Suprapubic skin (tissue), 4 donors: Measurements from ENCODE around the gene TEX28. TPM values are rescaled to one million over a fixed set of nuclear protein-coding genes. Genes with fewer than 3 reads are reported as not detected.
"Not testable (repeated sequence)": the region's sequence is repeated elsewhere in the genome, so short reads cannot be mapped to it uniquely, and the experiment has no call there.

ENCODE experiments used
- DNase-seq, 2 donors: peaks; one replicate each; pipeline ENCODE4 v3.0.0-alpha.2; 2019; ENCODE audit warnings: low spot score in 2 of 2
- H3K27ac ChIP-seq: fragments of 200-600 bp; sonication (generic); one replicate; pipeline ENCODE4 v1.5.1; 2019
- H3K27me3 ChIP-seq: fragments of 200-600 bp; sonication (generic); one replicate; pipeline ENCODE4 v1.5.1; 2019
- H3K36me3 ChIP-seq: fragments of 200-600 bp; sonication (generic); one replicate; pipeline ENCODE4 v1.5.1; 2019
- H3K4me1 ChIP-seq: fragments of 200-600 bp; sonication (generic); one replicate; pipeline ENCODE4 v1.5.1; 2019
- H3K4me3 ChIP-seq: fragments of 200-600 bp; sonication (generic); one replicate; pipeline ENCODE4 v1.5.1; 2019; ENCODE audit warnings: mild to moderate bottlenecking
- H3K9me3 ChIP-seq: fragments of 200-600 bp; sonication (generic); one replicate; pipeline ENCODE4 v1.5.1; 2019
- EP300 ChIP-seq: sonication (generic); formaldehyde crosslinking; IDR thresholded peaks from one replicate; pipeline ENCODE4 v1.6.1; 2017; ENCODE audit warnings: antibody characterized with exemption
- POLR2A ChIP-seq, 2 donors: fragments of 450-650 bp; IDR thresholded peaks; one replicate each; pipeline ENCODE4 v1.6.1; 2017; ENCODE audit warnings: antibody characterized with exemption in 2 of 2, mild to moderate bottlenecking in 2 of 2, moderate library complexity in 2 of 2
- POLR2AphosphoS5 ChIP-seq, 3 donors: sonication (generic); formaldehyde crosslinking; IDR thresholded peaks; one replicate each; pipeline ENCODE4 v1.6.1; 2017; ENCODE audit warnings: antibody characterized with exemption in 3 of 3
- WGBS: methylation state at CpG from one replicate; pipeline ENCODE4 v1.1.5; 2018; 5-methylcytosine and 5-hydroxymethylcytosine counted together
- total RNA-seq, 4 donors: library from RNA; depleted of rRNA; stranded (reverse); fragments of >200 nt; gene quantifications; one replicate each; pipeline ENCODE4 v1.1.0, GENCODE V29; 2016
- TF ChIP-seq, protein P1 (sequence below), 2 donors: fragments of 200-600 bp in 1 of 2; fragments of 450-650 bp in 1 of 2; sonication (generic) in 1 of 2; IDR thresholded peaks; one replicate each; pipeline ENCODE4 v1.5.1; 2016 to 2019; ENCODE audit warnings: antibody characterized with exemption in 2 of 2, mild to moderate bottlenecking in 1 of 2, moderate library complexity in 1 of 2

Gene TEX28
- total RNA-seq, 4 donors from 2014 or later, result 3.3 TPM; not detected in 3

DNA sequence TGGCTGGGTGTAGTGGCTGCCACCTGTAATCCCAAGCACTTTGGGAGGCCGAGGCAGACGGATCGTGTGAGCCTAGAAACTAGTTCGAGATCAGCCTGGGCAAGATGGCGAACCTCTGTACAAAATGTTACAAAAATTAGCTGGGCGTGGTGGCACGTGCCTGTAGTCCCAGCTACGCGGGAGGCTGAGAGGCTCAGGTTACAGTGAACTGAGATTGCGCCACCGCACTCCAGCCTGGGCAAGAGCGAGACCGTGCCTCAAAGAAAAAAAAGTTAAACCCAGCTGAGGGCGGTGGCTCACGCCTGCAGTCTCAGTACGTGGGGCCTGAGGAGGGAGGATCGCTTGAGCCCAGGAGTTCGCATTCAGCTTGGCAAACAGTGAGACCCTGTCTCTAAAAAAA is 1.8 kb upstream of the TEX28 start:
- no peak for DNase-seq
- H3K27me3 ChIP-seq, result no peaks in the 10 kb centered on the region
- no peak overlapping the region for H3K4me3 ChIP-seq
- no peak for TF ChIP-seq POLR2A (IDR thresholded peaks at IDR 0.05)
- TF ChIP-seq, protein P1, sequence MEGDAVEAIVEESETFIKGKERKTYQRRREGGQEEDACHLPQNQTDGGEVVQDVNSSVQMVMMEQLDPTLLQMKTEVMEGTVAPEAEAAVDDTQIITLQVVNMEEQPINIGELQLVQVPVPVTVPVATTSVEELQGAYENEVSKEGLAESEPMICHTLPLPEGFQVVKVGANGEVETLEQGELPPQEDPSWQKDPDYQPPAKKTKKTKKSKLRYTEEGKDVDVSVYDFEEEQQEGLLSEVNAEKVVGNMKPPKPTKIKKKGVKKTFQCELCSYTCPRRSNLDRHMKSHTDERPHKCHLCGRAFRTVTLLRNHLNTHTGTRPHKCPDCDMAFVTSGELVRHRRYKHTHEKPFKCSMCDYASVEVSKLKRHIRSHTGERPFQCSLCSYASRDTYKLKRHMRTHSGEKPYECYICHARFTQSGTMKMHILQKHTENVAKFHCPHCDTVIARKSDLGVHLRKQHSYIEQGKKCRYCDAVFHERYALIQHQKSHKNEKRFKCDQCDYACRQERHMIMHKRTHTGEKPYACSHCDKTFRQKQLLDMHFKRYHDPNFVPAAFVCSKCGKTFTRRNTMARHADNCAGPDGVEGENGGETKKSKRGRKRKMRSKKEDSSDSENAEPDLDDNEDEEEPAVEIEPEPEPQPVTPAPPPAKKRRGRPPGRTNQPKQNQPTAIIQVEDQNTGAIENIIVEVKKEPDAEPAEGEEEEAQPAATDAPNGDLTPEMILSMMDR (IDR thresholded peaks at IDR 0.05), result no peak
- no peak for TF ChIP-seq POLR2AphosphoS5 (IDR thresholded peaks at IDR 0.05)
- TF ChIP-seq EP300, result no peak
- no peaks in the 10 kb centered on the region for H3K36me3 ChIP-seq
- H3K27ac ChIP-seq, result no peak overlapping the region
- H3K9me3 ChIP-seq, result no peaks in the 10 kb centered on the region
- 89% methylated on average over 18 of the region's 18 CpGs for WGBS
- no peaks in the 10 kb centered on the region for H3K4me1 ChIP-seq

DNA sequence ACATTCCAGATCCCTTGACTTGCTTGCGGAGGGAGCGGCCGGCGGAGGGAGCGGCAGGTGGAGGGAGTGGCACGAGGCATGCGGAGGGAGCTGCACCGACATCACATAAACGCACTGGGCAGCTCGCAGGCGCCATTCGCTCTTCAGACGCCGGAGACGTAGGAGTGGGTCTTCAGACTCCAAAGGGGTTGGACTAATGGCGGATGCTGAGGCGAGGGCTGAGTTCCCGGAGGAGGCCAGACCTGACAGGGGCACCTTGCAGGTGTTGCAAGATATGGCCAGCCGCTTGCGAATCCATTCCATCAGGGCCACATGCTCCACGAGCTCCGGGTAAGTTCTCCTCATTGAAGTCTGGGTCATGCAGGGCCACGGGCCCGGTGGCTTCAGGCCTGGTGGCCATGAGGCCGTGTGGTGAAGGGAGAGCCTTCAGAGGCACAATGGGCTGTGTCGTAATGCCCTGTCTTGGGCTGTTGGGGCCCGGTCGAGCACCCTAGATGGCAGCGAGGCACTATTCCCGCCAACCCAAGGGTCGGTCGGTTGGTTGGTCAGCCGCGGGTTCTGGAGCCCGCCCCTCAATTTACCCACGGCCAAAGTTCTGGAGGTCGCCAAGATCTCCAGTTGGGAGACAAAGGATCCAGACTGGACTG is 863 bp upstream of the TEX28 start, which contains the start of gene TKTL1:
Gene TKTL1, plus strand, starts transcription at position 132 of the 647 bp plus-strand sequence. Its CDS starts 65 bp downstream, at position 197.
- Histone ChIP-seq H3K36me3 (no peaks in the 10 kb centered on the region), H3K27ac (no peak within 1 kb of the TSS), H3K4me1 (no peaks in the 10 kb centered on the region), H3K27me3 (no peaks in the 10 kb centered on the region), H3K4me3 (no peak within 1 kb of the TSS), H3K9me3 (no peaks in the 10 kb centered on the region)
- WGBS, result 95% methylated on average over 25 of the region's 37 CpGs
- TF ChIP-seq EP300 (no peak), POLR2AphosphoS5 (IDR thresholded peaks at IDR 0.05) (no peak), POLR2A (IDR thresholded peaks at IDR 0.05) (no peak)
- TF ChIP-seq, protein P1 (IDR thresholded peaks at IDR 0.05), result no peak
- no peak for DNase-seq

DNA sequence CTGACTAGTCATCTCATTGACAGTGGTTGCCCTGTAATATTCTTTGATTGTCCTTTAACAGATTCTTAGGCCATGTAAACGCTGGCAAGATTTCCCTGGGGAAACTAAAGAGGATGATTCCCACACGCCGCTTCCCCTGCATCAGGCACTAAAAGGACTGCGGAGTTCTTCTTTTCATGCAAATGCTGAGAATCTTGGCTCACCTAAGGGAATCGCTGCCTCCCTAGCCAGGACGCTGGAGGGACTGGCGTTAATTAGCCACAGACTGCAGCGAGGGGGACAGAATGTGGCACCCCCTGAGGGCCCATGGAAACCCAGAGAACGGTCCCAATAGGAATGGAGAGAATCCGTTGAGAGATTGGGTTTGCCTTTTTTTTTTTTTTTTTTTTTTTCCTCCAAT is 8.5 kb downstream of the TEX28 start:
- not testable (repeated sequence) for H3K9me3 ChIP-seq, H3K27me3 ChIP-seq, H3K4me1 ChIP-seq, H3K36me3 ChIP-seq, H3K4me3 ChIP-seq, H3K27ac ChIP-seq, DNase-seq
- WGBS, result no CpG with 5 or more reads among the region's 10 CpGs

DNA sequence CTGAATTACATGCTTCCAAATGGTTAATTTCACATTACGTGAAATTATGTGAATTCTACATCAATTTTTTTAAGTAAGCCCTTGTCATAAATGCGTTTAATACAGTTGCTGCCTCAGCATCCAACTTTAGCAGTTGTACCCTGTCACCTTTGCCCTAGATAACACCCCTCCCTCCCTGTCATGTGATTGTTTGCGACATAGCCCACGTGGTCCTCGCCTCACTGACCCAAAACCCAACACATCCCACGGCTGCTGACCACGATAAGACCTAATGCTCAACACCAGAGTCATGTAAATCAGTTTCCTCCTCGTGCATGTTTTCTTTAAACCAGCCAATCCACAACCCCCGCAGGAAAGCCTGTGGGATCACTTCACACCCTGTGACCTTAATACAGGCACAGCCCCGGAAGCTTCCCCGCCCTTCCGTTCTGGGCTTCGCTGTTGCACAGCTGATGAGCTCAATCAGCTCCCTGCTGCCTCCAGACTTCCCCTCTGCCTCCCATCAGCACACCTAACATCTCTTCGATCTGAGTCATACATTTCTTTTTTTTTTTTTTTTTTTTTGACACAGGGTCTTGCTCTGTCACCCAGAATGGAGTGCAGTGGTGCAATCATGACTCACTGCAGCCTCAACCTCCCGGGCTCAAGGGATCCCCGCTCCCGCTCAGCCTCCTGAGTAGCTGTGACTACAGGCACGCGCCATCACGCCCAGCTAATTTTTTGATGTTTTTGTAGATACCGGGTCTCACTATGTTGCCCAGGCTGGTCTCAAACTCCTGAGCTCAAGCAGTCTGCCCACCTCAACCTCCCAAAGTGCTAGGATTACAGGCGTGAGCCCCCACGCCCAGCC is 10.2 kb downstream of the TEX28 start:
- no CpG with 5 or more reads among the region's 23 CpGs for WGBS
- not testable (repeated sequence) for DNase-seq, H3K27ac ChIP-seq, H3K4me3 ChIP-seq, H3K4me1 ChIP-seq, H3K9me3 ChIP-seq, H3K36me3 ChIP-seq, H3K27me3 ChIP-seq

DNA sequence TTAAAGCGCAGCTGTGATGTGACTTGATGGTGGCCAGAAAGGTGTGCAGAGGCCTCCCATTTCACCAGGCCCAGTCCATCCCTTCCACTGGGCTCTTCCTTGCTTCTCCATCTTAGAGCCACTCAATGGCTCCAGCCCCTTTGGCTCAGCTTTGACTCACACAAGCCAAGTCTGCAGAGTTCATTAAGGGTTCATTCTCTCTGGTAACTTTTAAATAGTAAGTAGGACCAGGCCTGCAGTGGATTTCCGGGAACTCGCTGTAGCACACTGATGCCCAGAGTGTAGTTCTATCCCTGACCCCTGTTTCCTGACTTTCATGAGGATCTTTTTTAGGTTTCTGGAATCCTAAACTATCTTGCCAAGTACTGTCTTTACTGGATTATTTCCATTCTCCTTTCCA is 25.7 kb downstream of the TEX28 start:
- not testable (repeated sequence) for H3K27me3 ChIP-seq, H3K9me3 ChIP-seq, H3K4me1 ChIP-seq, DNase-seq, H3K4me3 ChIP-seq, H3K36me3 ChIP-seq, H3K27ac ChIP-seq
- no CpG with 5 or more reads among the region's 3 CpGs for WGBS

DNA sequence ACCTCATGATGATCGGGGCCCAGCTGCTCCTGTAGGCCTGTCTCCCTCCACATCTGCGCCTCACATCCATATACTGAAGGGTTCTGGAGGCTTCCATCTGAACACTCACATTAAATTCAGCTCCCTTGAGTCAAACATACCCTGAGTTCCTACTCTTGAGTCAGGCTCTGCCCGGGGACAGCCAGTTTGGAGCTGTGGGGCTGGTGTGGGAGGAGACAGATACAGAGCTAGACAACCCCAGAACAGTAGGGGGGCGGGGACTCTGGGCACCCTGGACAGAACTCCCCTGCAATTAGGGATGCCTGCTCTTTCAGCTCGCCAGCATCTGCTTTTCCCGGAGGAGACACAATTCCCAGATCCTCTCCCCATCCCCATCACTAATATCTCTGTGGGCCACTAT is 31.9 kb downstream of the TEX28 start:
- H3K4me3 ChIP-seq, DNase-seq, H3K27ac ChIP-seq, H3K36me3 ChIP-seq, H3K27me3 ChIP-seq, H3K9me3 ChIP-seq, H3K4me1 ChIP-seq: not testable (repeated sequence)
- WGBS, result no CpG with 5 or more reads among the region's 6 CpGs

DNA sequence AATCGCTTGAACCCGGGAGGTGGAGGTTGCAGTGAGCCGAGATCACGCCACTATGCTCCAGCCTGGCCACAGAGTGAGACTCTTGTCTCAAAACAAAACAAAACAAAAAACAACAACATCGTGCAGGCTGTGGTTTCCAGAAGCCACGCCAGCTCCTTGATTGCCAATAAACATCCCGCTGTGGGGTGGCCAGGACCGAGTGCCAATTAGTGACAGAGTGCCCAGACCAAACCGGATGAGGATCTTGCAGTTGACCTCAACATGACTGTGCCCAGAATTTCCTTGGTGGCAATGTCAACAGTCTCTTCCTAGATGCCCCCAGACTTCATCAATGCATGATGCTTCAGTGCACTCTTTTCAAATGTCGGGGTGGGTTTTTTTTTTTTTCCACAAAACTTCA is 36.2 kb downstream of the TEX28 start:
- not testable (repeated sequence) for DNase-seq, H3K9me3 ChIP-seq, H3K36me3 ChIP-seq, H3K27me3 ChIP-seq, H3K4me1 ChIP-seq, H3K27ac ChIP-seq, H3K4me3 ChIP-seq
- WGBS, result no CpG with 5 or more reads among the region's 10 CpGs

DNA sequence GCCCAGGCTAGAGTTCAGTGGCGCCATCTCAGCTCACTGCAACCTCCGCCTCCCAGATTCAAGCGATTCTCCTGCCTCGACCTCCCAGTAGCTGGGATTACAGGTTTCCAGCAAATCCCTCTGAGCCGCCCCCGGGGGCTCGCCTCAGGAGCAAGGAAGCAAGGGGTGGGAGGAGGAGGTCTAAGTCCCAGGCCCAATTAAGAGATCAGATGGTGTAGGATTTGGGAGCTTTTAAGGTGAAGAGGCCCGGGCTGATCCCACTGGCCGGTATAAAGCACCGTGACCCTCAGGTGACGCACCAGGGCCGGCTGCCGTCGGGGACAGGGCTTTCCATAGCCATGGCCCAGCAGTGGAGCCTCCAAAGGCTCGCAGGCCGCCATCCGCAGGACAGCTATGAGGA is 37.6 kb downstream of the TEX28 start, which contains the start of gene OPN1MW3:
Gene OPN1MW3, plus strand, starts transcription at position 301 of the 400 bp plus-strand sequence. Its CDS starts 38 bp downstream, at position 339.
- not testable (repeated sequence) for H3K4me1 ChIP-seq, H3K27me3 ChIP-seq, H3K4me3 ChIP-seq, H3K27ac ChIP-seq, H3K36me3 ChIP-seq, H3K9me3 ChIP-seq, DNase-seq
- no CpG with 5 or more reads among the region's 17 CpGs for WGBS

DNA sequence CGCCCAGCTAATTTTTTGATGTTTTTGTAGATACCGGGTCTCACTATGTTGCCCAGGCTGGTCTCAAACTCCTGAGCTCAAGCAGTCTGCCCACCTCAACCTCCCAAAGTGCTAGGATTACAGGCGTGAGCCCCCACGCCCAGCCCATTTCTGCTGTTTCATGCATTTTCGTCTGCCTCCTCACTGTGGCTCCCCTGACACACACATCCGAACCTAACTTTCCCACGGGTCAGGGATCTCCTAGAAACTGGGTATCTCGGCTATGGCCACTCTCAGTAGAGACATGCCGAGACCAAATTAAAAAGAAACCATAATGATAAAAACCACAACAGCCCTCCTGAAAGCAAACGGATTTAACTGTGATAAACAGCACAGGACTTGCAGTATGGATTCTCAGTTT is 46.8 kb downstream of the TEX28 start:
- WGBS, result no CpG with 5 or more reads among the region's 10 CpGs
- H3K4me3 ChIP-seq, H3K4me1 ChIP-seq, H3K27me3 ChIP-seq, H3K27ac ChIP-seq, DNase-seq, H3K9me3 ChIP-seq, H3K36me3 ChIP-seq: not testable (repeated sequence)

DNA sequence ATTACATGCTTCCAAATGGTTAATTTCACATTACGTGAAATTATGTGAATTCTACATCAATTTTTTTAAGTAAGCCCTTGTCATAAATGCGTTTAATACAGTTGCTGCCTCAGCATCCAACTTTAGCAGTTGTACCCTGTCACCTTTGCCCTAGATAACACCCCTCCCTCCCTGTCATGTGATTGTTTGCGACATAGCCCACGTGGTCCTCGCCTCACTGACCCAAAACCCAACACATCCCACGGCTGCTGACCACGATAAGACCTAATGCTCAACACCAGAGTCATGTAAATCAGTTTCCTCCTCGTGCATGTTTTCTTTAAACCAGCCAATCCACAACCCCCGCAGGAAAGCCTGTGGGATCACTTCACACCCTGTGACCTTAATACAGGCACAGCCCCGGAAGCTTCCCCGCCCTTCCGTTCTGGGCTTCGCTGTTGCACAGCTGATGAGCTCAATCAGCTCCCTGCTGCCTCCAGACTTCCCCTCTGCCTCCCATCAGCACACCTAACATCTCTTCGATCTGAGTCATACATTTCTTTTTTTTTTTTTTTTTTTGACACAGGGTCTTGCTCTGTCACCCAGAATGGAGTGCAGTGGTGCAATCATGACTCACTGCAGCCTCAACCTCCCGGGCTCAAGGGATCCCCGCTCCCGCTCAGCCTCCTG is 47.4 kb downstream of the TEX28 start:
- not testable (repeated sequence) for DNase-seq, H3K4me3 ChIP-seq, H3K4me1 ChIP-seq, H3K9me3 ChIP-seq, H3K27ac ChIP-seq, H3K27me3 ChIP-seq, H3K36me3 ChIP-seq
- WGBS, result 78% methylated on average over 1 of the region's 17 CpGs

DNA sequence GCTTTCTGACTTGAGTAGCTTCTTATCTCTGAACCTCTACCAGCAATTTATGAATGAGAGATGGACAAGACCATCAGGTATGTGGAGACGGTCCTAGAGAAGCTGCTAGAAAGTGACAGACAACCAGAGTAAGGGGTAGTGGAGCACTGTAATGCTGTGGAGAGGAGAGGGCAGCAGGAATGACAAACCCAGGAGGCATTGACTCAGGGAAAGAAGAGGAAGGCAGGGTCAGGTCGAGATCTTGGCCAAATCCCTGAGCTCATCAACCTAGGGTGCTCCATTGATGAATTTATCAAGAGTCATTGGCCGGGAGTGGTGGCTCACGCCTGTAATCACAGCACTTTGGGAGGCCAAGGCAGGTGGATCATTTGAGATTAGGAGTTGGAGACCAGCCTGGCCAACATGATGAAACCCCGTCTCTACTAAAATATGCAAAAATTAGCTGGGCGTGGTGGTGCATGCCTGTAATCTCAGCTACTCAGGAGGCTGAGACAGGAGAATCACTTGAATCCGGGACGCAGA is 54.9 kb downstream of the TEX28 start:
- H3K9me3 ChIP-seq, H3K4me3 ChIP-seq, H3K27ac ChIP-seq, H3K27me3 ChIP-seq, H3K36me3 ChIP-seq, H3K4me1 ChIP-seq: not testable (repeated sequence)
- WGBS, result 84% methylated on average over 7 of the region's 8 CpGs
- DNase-seq, result peak in 1 of 2 donors; percentile 54
